GM12878 (cell line): Measurements from ENCODE around the gene SUSD2. TPM values are rescaled to one million over a fixed set of nuclear protein-coding genes. Genes with fewer than 3 reads are reported as not detected.

Experiments
- BHLHE40 ChIP-seq, 2 experiments: fragments of 450-650 bp in 1 of 2; IDR thresholded peaks; 2 replicates each; pipeline ENCODE4 v1.6.1; 2011 to 2017; ENCODE audit warnings: low read depth in 2 of 2, borderline replicate concordance in 1 of 2, improper control_type of control experiment in 1 of 2, low read length in 1 of 2, mild to moderate bottlenecking in 1 of 2
- CBX3 ChIP-seq: fragments of 200-600 bp; sonication (generic); IDR thresholded peaks from 2 replicates; pipeline ENCODE4 v1.6.1; 2016; ENCODE audit warnings: low read depth, borderline replicate concordance
- HDAC2 ChIP-seq: fragments of 200-600 bp; sonication (generic); IDR thresholded peaks from 2 replicates; pipeline ENCODE4 v1.6.1; 2017
- MEF2A ChIP-seq: IDR thresholded peaks from 2 replicates; pipeline ENCODE4 v1.6.1; 2011; ENCODE audit warnings: low read depth, mild to moderate bottlenecking, low read length, moderate library complexity; ENCODE audit not compliant: insufficient read depth
- NR2F1 ChIP-seq: fragments of 450-650 bp; conservative IDR thresholded peaks from 2 replicates; pipeline ENCODE4 v1.6.1; 2017; ENCODE audit warnings: mild to moderate bottlenecking
- PBX3 ChIP-seq: IDR thresholded peaks from 2 replicates; pipeline ENCODE4 v1.6.1; 2011; ENCODE audit warnings: mild to moderate bottlenecking, low read depth, low read length, moderate library complexity; ENCODE audit not compliant: insufficient replicate concordance
- ZBTB4 ChIP-seq: fragments of 450-650 bp; formaldehyde crosslinking; IDR thresholded peaks from 2 replicates; pipeline ENCODE4 v1.4.0; 2022; ENCODE audit warnings: mild to moderate bottlenecking, moderate library complexity
- polyA plus RNA-seq, 11 experiments: library from polyadenylated mRNA; depleted of rRNA in 4 of 11; unstranded in 6 of 11; stranded (reverse) in 5 of 11; fragments of >200 nt; fragmentation: Nextera tagmentation in 4 of 11; fragmentation: Illumina TruSeq in 1 of 11; extraction: Ambion mirVana in 4 of 11; extraction: Trizol in 1 of 11; gene quantifications; 1 replicate in 1 of 11; 2 replicates in 10 of 11; pipeline versions ENCODE4 v1.2.1 to v1.2.3, GENCODE V29; 2011 to 2016; ENCODE audit warnings: inconsistent platforms in 2 of 11, missing spikeins in 2 of 11, low read depth in 1 of 11
- total RNA-seq, 4 experiments: library from RNA; depleted of rRNA in 3 of 4; stranded (reverse); fragments of >200 nt in 3 of 4; fragmentation: Illumina TruSeq in 1 of 4; extraction: Trizol in 1 of 4; gene quantifications; 2 replicates each; pipeline versions ENCODE4 v1.2.1 to v1.2.3, GENCODE V29; 2013 to 2021

Gene SUSD2
- total and polyA plus RNA-seq, 10 of the 15 experiments (the other 5 are each of a cell fraction or from before 2014, with no cell fraction given): 0.04 to 0.31 (median 0.11) TPM; not detected in 5

GRCh38 chr22:24189249-24190158, 8.2 kb downstream of the SUSD2 start (continued):
- TF ChIP-seq ZBTB4 (CRISPR knock-in tag): no peak
- TF ChIP-seq CBX3: no peak
- TF ChIP-seq HDAC2: no peak
- no peak for TF ChIP-seq PBX3
- peak in 1 of 2 experiments; percentile 79; a peak in 2 of 4 replicates for TF ChIP-seq BHLHE40 (IDR thresholded peaks at IDR 0.05; ENCODE audit: borderline replicate concordance in 1 of 2, low read depth in 2 of 2, low read length in 1 of 2)
- peak; percentile 47 for TF ChIP-seq NR2F1
- no peak for TF ChIP-seq MEF2A
